ENCODE data around the gene THNSL1. TPM values are rescaled to one million over a fixed set of nuclear protein-coding genes. Genes with fewer than 3 reads are reported as not detected.

The THNSL1 gene
- total RNA-seq, 1 donor = 2.9 TPM

GRCh38 chr10:24969841-24970281 lies 46.6 kb upstream of the THNSL1 start:
- Histone ChIP-seq H3K4me1 (ENCODE audit: insufficient read depth, low read length) (peaks cover 18% of the 10 kb centered on the region), H3K4me2 (ENCODE audit: insufficient read depth, low read length) (peak overlapping the region; percentile 10), H3K9me3 (ENCODE audit: low read depth, low read length) (no peaks in the 10 kb centered on the region), H3K79me2 (ENCODE audit: insufficient read depth, low read length) (no peaks in the 10 kb centered on the region), H3K4me3 (ENCODE audit: insufficient read depth, low read length) (no peak overlapping the region), H3K36me3 (ENCODE audit: insufficient read depth, low read length) (no peaks in the 10 kb centered on the region), H3K27ac (ENCODE audit: low read depth, low read length) (peak overlapping the region; percentile 60), H4K20me1 (ENCODE audit: insufficient read depth, low read length) (no peaks in the 10 kb centered on the region), H3K27me3 (ENCODE audit: insufficient read depth, low read length) (no peaks in the 10 kb centered on the region), H2AFZ (ENCODE audit: low read length) (peak overlapping the region; percentile 35)
- no peak for DNase-seq (ENCODE audit: insufficient read length, low spot score, missing footprints)
- TF ChIP-seq CTCF (IDR thresholded peaks at IDR 0.05; ENCODE audit: extremely low read depth, low read depth, low read length) = no peak

GRCh38 chr10:24971374-24971773 lies 45.0 kb upstream of the THNSL1 start:
- no peak for DNase-seq (ENCODE audit: insufficient read length, low spot score, missing footprints)
- Histone ChIP-seq H3K4me3 (ENCODE audit: insufficient read depth, low read length) (no peak overlapping the region), H4K20me1 (ENCODE audit: insufficient read depth, low read length) (no peaks in the 10 kb centered on the region), H2AFZ (ENCODE audit: low read length) (no peak overlapping the region), H3K9me3 (ENCODE audit: low read depth, low read length) (no peaks in the 10 kb centered on the region), H3K27ac (ENCODE audit: low read depth, low read length) (no peak overlapping the region), H3K36me3 (ENCODE audit: insufficient read depth, low read length) (no peaks in the 10 kb centered on the region), H3K27me3 (ENCODE audit: insufficient read depth, low read length) (no peaks in the 10 kb centered on the region), H3K4me2 (ENCODE audit: insufficient read depth, low read length) (no peak overlapping the region), H3K4me1 (ENCODE audit: insufficient read depth, low read length) (peaks cover 24% of the 10 kb centered on the region), H3K79me2 (ENCODE audit: insufficient read depth, low read length) (no peaks in the 10 kb centered on the region)
- no peak for TF ChIP-seq CTCF (IDR thresholded peaks at IDR 0.05; ENCODE audit: extremely low read depth, low read depth, low read length)

- H3K4me3 ChIP-seq (ENCODE audit: insufficient read depth, low read length) = no peak overlapping the region
- no peaks in the 10 kb centered on the region for H4K20me1 ChIP-seq (ENCODE audit: insufficient read depth, low read length)
- H3K4me2 ChIP-seq (ENCODE audit: insufficient read depth, low read length) = no peak overlapping the region
- H3K79me2 ChIP-seq (ENCODE audit: insufficient read depth, low read length) = no peaks in the 10 kb centered on the region
- no peak overlapping the region for H3K27ac ChIP-seq (ENCODE audit: low read depth, low read length)
- no peaks in the 10 kb centered on the region for H3K9me3 ChIP-seq (ENCODE audit: low read depth, low read length)
- peak overlapping the region; percentile 30 for H2AFZ ChIP-seq (ENCODE audit: low read length)
- TF ChIP-seq CTCF (IDR thresholded peaks at IDR 0.05; ENCODE audit: extremely low read depth, low read depth, low read length) = no peak
- peaks cover 24% of the 10 kb centered on the region for H3K4me1 ChIP-seq (ENCODE audit: insufficient read depth, low read length)
- no peaks in the 10 kb centered on the region for H3K27me3 ChIP-seq (ENCODE audit: insufficient read depth, low read length)
- no peaks in the 10 kb centered on the region for H3K36me3 ChIP-seq (ENCODE audit: insufficient read depth, low read length)
- no peak for DNase-seq (ENCODE audit: insufficient read length, low spot score, missing footprints)
Observed at GRCh38 chr10:24973163-24973562, 43.2 kb upstream of the THNSL1 start.

GRCh38 chr10:24974976-24975375 lies 41.4 kb upstream of the THNSL1 start:
- Histone ChIP-seq H3K27ac (ENCODE audit: low read depth, low read length) (peak overlapping the region; percentile 72), H3K79me2 (ENCODE audit: insufficient read depth, low read length) (no peaks in the 10 kb centered on the region), H4K20me1 (ENCODE audit: insufficient read depth, low read length) (no peaks in the 10 kb centered on the region), H3K4me1 (ENCODE audit: insufficient read depth, low read length) (peaks cover 17% of the 10 kb centered on the region), H3K27me3 (ENCODE audit: insufficient read depth, low read length) (no peaks in the 10 kb centered on the region), H3K9me3 (ENCODE audit: low read depth, low read length) (no peaks in the 10 kb centered on the region), H3K4me3 (ENCODE audit: insufficient read depth, low read length) (no peak overlapping the region), H3K36me3 (ENCODE audit: insufficient read depth, low read length) (no peaks in the 10 kb centered on the region), H3K4me2 (ENCODE audit: insufficient read depth, low read length) (peak overlapping the region; percentile 51), H2AFZ (ENCODE audit: low read length) (peak overlapping the region; percentile 38)
- TF ChIP-seq CTCF (IDR thresholded peaks at IDR 0.05; ENCODE audit: extremely low read depth, low read depth, low read length) = peak; percentile 35
- DNase-seq (ENCODE audit: insufficient read length, low spot score, missing footprints) = no peak
